Activated naive CD4-positive, alpha-beta T cell treated with anti-CD3 and anti-CD28 coated beads, Interleukin-2, amount 50 U/mL, for 72 hours (primary cell): ENCODE data around the gene STT3A. TPM values are rescaled to one million over a fixed set of nuclear protein-coding genes. Genes with fewer than 3 reads are reported as not detected.
A peak's percentile ranks its signal among the peaks of the same experiment; 100 is the strongest.

Source experiments
- ATAC-seq, 2 donors: fragments of 150-1000 bp; cut with Tn5 transposase; 2 replicates each; pipeline ENCODE4 v1.10.0; 2021; ENCODE audit warnings: mild to moderate bottlenecking in 2 of 2, moderate library complexity in 2 of 2
- DNase-seq, 2 donors: peaks; one replicate each; pipeline ENCODE4 v3.0.0; 2021 to 2022; ENCODE audit warnings: low spot score in 2 of 2
- H3K27ac Mint-ChIP-seq, 2 donors: one replicate each; pipeline ENCODE4 v1.8.0; 2022; ENCODE audit warnings: mild to moderate bottlenecking in 2 of 2, mixed read lengths in 2 of 2
- H3K36me3 Mint-ChIP-seq, 2 donors: one replicate each; pipeline ENCODE4 v1.8.0; 2022; ENCODE audit warnings: mixed read lengths in 2 of 2
- H3K9me3 Mint-ChIP-seq, 2 donors: one replicate each; pipeline ENCODE4 v1.8.0; 2022; ENCODE audit warnings: mixed read lengths in 2 of 2
- total RNA-seq, 2 donors: library from RNA; stranded (reverse); gene quantifications; one replicate each; pipeline ENCODE4 v1.2.3, GENCODE V29; 2022

Gene STT3A
- total RNA-seq, 2 donors from 2014 or later = 112 to 143 TPM

GRCh38 chr11:125625225-125625629 lies 32.6 kb downstream of the STT3A start:
- ATAC-seq (no peak), DNase-seq (no peak)
- Mint-ChIP-seq H3K36me3 (peaks cover 28 to 31% of the 10 kb centered on the region in 2 donors), H3K27ac (peak overlapping the region; percentile 93 to 100), H3K9me3 (no peaks in the 10 kb centered on the region)

GRCh38 chr11:125625630-125626287 lies 33.1 kb downstream of the STT3A start:
- Mint-ChIP-seq H3K36me3 (peaks cover 28 to 33% of the 10 kb centered on the region in 2 donors), H3K27ac (peak overlapping the region; percentile 93 to 100), H3K9me3 (no peaks in the 10 kb centered on the region)
- ATAC-seq (peak; percentile 93 to 94), DNase-seq (peak; percentile 87 to 89)

DNA sequence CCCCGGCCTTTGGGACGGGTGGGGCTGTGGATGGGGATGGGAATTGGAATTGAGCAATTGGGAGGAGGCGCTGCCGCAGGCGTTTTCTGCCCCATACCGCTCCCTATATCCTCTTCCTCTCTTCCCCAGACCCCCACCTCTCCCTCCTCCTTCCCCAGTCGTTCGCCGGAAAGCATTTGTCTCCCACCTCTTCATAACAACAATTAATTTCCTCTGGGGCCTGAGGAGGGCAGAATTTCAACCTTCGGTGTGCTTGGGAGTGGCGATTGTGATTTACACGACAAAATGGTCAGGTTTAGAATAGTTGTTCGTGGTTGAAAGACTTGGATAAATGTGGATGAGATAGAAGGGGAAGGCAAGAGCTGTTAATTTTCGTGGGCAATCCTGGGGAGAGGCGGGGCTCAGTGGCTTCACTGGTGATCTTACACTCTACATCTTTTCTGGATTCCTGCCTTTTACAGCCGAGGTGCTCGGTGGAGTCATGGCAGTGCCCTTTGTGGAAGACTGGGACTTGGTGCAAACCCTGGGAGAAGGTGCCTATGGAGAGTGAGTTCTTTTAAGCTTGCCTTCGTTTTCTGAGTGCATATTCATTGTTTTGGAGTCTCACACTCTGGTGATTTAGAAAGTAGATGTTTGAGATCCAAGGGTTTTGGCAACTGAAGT lies 33.8 kb downstream of the STT3A start:
- peak overlapping the region; percentile 93 to 100 for H3K27ac Mint-ChIP-seq
- DNase-seq (peak in 1 of 2 donors; percentile 33), ATAC-seq (no peak)
- H3K36me3 Mint-ChIP-seq = peaks cover 28 to 38% of the 10 kb centered on the region in 2 donors
- H3K9me3 Mint-ChIP-seq = no peaks in the 10 kb centered on the region

DNA sequence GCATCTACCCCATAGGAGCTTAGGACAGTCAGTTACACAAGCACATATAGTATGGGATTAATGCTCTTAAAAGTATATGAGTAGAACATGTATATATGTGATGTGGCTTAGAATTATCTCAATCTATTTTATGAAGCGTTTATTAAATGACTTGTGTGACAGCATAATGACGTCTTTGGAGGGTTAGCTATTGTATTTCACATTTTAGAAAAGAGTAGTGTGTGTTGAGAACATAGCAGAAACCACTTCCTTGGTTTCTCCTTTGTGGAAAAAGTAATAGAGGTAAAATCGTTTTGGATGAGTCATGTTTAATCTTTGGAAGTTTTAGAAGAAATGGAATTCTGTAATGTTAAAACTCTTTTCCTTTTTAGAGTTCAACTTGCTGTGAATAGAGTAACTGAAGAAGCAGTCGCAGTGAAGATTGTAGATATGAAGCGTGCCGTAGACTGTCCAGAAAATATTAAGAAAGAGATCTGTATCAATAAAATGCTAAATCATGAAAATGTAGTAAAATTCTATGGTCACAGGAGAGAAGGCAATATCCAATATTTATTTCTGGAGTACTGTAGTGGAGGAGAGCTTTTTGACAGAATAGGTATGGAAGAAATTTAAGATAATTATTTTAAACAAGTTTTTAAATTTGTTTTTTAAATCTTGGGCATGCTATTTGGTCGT lies 34.7 kb downstream of the STT3A start:
- H3K9me3 Mint-ChIP-seq = no peaks in the 10 kb centered on the region
- DNase-seq = no peak
- peak overlapping the region in 1 of 2 donors; percentile 93 for H3K27ac Mint-ChIP-seq
- ATAC-seq = no peak
- peaks cover 28 to 38% of the 10 kb centered on the region in 2 donors for H3K36me3 Mint-ChIP-seq

- Mint-ChIP-seq H3K27ac (no peak overlapping the region), H3K9me3 (no peaks in the 10 kb centered on the region), H3K36me3 (peaks cover 42 to 57% of the 10 kb centered on the region in 2 donors)
- ATAC-seq = no peak
- DNase-seq = no peak
Observed at GRCh38 chr11:125637840-125638239, 45.2 kb downstream of the STT3A start.

GRCh38 chr11:125638315-125638714 lies 45.7 kb downstream of the STT3A start:
- no peak overlapping the region for H3K27ac Mint-ChIP-seq
- no peak for DNase-seq

GRCh38 chr11:125645871-125646270 lies 53.2 kb downstream of the STT3A start:
- DNase-seq (no peak), ATAC-seq (no peak)
- no peaks in the 10 kb centered on the region for H3K9me3 Mint-ChIP-seq
- H3K27ac Mint-ChIP-seq = no peak overlapping the region
- H3K36me3 Mint-ChIP-seq = peaks cover 37 to 57% of the 10 kb centered on the region in 2 donors

More at GRCh38 chr11:125638315-125638714, 45.7 kb downstream of the STT3A start:
- H3K36me3 Mint-ChIP-seq = peaks cover 42 to 57% of the 10 kb centered on the region in 2 donors
- ATAC-seq = no peak
- no peaks in the 10 kb centered on the region for H3K9me3 Mint-ChIP-seq

- peaks cover 33 to 56% of the 10 kb centered on the region in 2 donors for H3K36me3 Mint-ChIP-seq
- H3K27ac Mint-ChIP-seq = peak overlapping the region in 1 of 2 donors; percentile 58
Observed at GRCh38 chr11:125649465-125650166, 57.0 kb downstream of the STT3A start.

GRCh38 chr11:125662689-125663088 lies 70.0 kb downstream of the STT3A start:
- DNase-seq = no peak
- H3K27ac Mint-ChIP-seq = peak overlapping the region in 1 of 2 donors; percentile 58
- peak; percentile 49 to 88 for ATAC-seq
- peaks cover 33 to 76% of the 10 kb centered on the region in 2 donors for H3K36me3 Mint-ChIP-seq
- H3K9me3 Mint-ChIP-seq = peaks cover 4 to 19% of the 10 kb centered on the region in 2 donors

More at GRCh38 chr11:125649465-125650166, 57.0 kb downstream of the STT3A start:
- H3K9me3 Mint-ChIP-seq = no peaks in the 10 kb centered on the region
- DNase-seq (no peak), ATAC-seq (peak in 1 of 2 donors; percentile 66)

DNA sequence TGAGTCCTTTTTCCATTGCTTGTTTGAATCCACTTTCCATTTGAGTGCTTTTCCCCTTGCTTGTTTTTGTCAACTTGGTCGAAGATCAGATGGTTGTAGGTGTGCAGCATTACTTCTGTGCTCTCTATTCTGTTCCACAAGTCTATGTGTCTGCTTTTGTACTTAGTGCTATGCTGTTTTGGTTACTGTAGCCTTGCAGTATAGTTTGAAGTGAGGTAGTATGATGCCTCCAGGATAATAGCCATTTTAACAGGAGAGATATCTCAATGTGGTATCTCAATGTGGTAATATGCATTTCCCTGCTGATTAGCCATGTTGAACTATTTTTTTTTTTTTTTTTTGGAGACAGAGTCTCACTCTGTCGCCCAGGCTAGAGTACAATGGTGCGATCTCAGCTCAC lies 71.3 kb downstream of the STT3A start:
- peak in 1 of 2 donors; percentile 68 for ATAC-seq
- H3K27ac Mint-ChIP-seq = no peak overlapping the region
- peaks cover 33 to 83% of the 10 kb centered on the region in 2 donors for H3K36me3 Mint-ChIP-seq

GRCh38 chr11:125667151-125667550 lies 74.5 kb downstream of the STT3A start:
- DNase-seq (no peak), ATAC-seq (no peak)
- Mint-ChIP-seq H3K36me3 (peaks cover 38 to 60% of the 10 kb centered on the region in 2 donors), H3K27ac (no peak overlapping the region), H3K9me3 (peaks cover 4 to 19% of the 10 kb centered on the region in 2 donors)

More for the DNA sequence above, 71.3 kb downstream of the STT3A start:
- peaks cover 4 to 19% of the 10 kb centered on the region in 2 donors for H3K9me3 Mint-ChIP-seq
- no peak for DNase-seq

DNA sequence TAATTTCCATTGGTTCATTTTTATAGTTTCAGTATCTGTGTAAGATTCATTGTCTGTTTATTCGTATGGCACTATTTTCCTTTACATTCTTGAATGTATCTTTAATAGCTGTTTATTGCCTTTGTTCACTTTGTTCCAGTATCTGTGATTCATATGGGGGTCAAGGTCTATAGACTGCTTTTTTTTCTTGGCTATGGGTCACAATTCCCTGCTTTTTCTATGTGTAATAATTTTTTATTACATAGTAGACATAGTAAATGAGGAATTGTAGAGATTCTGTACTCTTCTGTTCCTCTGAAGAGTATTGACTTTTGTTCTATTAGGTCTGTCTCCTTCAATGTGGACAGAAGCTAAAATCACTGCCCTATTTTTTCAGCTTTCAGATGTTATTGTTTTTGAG lies 77.5 kb downstream of the STT3A start:
- peak overlapping the region in 1 of 2 donors; percentile 25 for H3K27ac Mint-ChIP-seq
- ATAC-seq (no peak), DNase-seq (no peak)
- peaks cover 27 to 32% of the 10 kb centered on the region in 2 donors for H3K36me3 Mint-ChIP-seq
- H3K9me3 Mint-ChIP-seq = peaks cover 4 to 11% of the 10 kb centered on the region in 2 donors

DNA sequence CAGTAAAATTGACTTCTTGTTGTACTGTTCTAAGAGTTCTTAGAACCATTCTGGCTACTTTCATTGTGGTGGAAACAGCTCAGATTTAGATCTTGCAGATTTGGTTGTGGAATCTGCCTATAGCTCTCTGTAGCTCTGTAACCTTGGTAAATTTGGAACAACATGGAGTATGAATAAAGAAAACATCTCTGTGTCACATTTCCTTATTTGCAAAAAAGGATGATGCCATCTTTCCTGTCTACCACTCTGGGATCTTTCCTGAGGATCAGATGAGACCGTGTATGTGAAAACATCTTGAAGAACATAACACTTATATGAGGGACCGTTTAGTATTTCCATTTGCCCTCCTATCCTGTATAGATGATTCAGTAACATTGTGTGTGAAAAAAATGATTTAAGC lies 78.9 kb downstream of the STT3A start:
- Mint-ChIP-seq H3K27ac (no peak overlapping the region), H3K36me3 (peaks cover 20 to 24% of the 10 kb centered on the region in 2 donors), H3K9me3 (peaks cover 4 to 6% of the 10 kb centered on the region in 2 donors)
- ATAC-seq (no peak), DNase-seq (no peak)
